ENCODE data around the gene DHX57. TPM values are rescaled to one million over a fixed set of nuclear protein-coding genes. Genes with fewer than 3 reads are reported as not detected.

The DHX57 gene
- total and polyA plus RNA-seq, 2 experiments from 2014 or later = 13.3 to 32.9 TPM

DNA sequence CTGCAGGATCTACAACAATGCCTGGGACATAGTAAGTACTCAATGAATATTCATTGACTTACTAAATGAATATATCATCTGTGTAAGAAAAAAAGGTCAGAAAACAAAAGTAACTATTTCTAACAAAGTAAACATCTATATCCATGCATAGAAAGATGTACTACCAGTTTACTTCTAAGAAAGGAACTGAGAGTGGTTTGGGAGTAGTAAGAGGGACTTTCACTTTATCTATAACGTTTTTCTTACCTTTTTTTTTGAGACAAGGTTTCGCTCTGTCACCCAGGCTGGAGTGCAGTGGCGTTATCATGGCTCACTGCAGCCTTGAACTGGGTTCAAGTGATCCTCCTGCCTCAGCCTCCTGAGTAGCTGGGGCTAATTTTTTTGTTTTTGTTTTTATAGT, 25.7 kb downstream of the DHX57 start (continued):
- TF ChIP-seq, protein P1, sequence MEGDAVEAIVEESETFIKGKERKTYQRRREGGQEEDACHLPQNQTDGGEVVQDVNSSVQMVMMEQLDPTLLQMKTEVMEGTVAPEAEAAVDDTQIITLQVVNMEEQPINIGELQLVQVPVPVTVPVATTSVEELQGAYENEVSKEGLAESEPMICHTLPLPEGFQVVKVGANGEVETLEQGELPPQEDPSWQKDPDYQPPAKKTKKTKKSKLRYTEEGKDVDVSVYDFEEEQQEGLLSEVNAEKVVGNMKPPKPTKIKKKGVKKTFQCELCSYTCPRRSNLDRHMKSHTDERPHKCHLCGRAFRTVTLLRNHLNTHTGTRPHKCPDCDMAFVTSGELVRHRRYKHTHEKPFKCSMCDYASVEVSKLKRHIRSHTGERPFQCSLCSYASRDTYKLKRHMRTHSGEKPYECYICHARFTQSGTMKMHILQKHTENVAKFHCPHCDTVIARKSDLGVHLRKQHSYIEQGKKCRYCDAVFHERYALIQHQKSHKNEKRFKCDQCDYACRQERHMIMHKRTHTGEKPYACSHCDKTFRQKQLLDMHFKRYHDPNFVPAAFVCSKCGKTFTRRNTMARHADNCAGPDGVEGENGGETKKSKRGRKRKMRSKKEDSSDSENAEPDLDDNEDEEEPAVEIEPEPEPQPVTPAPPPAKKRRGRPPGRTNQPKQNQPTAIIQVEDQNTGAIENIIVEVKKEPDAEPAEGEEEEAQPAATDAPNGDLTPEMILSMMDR (conservative IDR thresholded peaks at IDR 0.05; ENCODE audit: low read depth in 2 of 2) = no peak
- no peak for TF ChIP-seq EZH2phosphoT487 (IDR thresholded peaks at IDR 0.05; ENCODE audit: unreplicated experiment)
- TF ChIP-seq ZNF331 (CRISPR knock-in tag; IDR thresholded peaks at IDR 0.05; ENCODE audit: low read depth) = no peak
- TF ChIP-seq EZH2 (IDR thresholded peaks at IDR 0.05; ENCODE audit: low read depth, unreplicated experiment) = no peak
- TF ChIP-seq, protein P2, sequence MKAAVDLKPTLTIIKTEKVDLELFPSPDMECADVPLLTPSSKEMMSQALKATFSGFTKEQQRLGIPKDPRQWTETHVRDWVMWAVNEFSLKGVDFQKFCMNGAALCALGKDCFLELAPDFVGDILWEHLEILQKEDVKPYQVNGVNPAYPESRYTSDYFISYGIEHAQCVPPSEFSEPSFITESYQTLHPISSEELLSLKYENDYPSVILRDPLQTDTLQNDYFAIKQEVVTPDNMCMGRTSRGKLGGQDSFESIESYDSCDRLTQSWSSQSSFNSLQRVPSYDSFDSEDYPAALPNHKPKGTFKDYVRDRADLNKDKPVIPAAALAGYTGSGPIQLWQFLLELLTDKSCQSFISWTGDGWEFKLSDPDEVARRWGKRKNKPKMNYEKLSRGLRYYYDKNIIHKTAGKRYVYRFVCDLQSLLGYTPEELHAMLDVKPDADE (IDR thresholded peaks at IDR 0.05) = no peak

DNA sequence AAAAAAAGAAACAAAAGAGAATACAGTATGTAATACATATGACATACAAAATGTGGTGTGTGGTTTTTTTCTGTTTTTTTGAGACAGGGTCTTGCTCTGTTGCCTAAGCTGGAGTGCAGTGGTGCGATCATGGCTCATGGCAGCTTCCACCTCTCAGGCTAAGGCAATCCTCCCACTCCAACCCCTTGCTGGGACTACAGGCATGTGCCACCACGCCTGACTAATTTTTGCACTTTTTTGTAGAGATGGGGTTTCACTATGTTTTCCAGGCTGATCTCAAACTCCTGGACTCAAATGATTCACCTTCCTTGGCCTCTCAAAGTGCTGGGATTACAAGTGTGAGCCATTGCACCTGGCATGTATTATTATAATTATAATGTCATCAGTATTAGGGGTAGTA, 38.9 kb downstream of the DHX57 start:
- Mint-ChIP-seq H3K27me3 (ENCODE audit: insufficient read depth, low read depth, poor library complexity) (no peaks in the 10 kb centered on the region), H3K36me3 (ENCODE audit: low read depth) (peaks cover 16% of the 10 kb centered on the region), H3K4me3 (no peak overlapping the region), H3K9me3 (no peaks in the 10 kb centered on the region), H3K27ac (no peak overlapping the region), H3K4me1 (no peaks in the 10 kb centered on the region)
- Histone ChIP-seq H3K27ac (ENCODE audit: low read depth) (no peak overlapping the region), H2AFZ (no peak overlapping the region), H3K27me3 (ENCODE audit: insufficient read depth) (no peaks in the 10 kb centered on the region), H3F3A (replicated peaks; ENCODE audit: low read depth) (no peaks in the 10 kb centered on the region), H3K4me3 (no peak overlapping the region), H3K4me2 (no peak overlapping the region), H3K36me3 (ENCODE audit: insufficient read depth) (peaks cover 4% of the 10 kb centered on the region), H3K4me1 (ENCODE audit: insufficient read depth) (no peaks in the 10 kb centered on the region), H3K9me2 (ENCODE audit: insufficient read depth) (no peaks in the 10 kb centered on the region), H3K79me2 (replicated peaks; ENCODE audit: insufficient read depth) (no peaks in the 10 kb centered on the region), H4K20me1 (replicated peaks; ENCODE audit: insufficient read depth) (0 out of 2 replicates have a peak, but pooled peaks cover 3% of the 10 kb centered on the region)
- ATAC-seq = no peak
- TF ChIP-seq, protein P2 (IDR thresholded peaks at IDR 0.05) = no peak
- TF ChIP-seq EZH2 (IDR thresholded peaks at IDR 0.05; ENCODE audit: low read depth, unreplicated experiment) (no peak), EZH2phosphoT487 (IDR thresholded peaks at IDR 0.05; ENCODE audit: unreplicated experiment) (no peak), ZNF331 (CRISPR knock-in tag; IDR thresholded peaks at IDR 0.05; ENCODE audit: low read depth) (no peak), STAT1 (IDR thresholded peaks at IDR 0.05; ENCODE audit: unreplicated experiment) (no peak), NANOG (IDR thresholded peaks at IDR 0.05; ENCODE audit: borderline replicate concordance) (no peak)
- no peak for DNase-seq (ENCODE audit: low spot score)

DNA sequence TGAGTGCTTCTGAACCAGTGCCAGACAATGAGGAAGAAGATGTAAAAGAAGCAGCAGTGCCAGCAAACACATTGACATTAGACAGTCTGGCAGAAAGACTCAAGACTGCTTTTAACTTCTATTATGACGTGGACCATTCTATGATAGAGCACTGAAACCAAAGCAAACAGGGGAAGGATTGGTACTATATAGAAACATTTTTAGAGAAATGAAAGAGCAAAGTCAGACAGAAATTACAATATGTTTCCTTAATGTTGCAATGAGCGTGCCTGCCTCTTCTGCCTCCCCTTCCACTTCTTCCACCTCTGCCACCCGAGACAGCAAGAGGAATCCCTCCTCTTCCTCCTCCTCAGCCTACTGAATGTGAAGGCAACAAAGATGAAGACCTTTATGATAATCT, 39.7 kb downstream of the DHX57 start:
- Histone ChIP-seq H4K20me1 (replicated peaks; ENCODE audit: insufficient read depth) (0 out of 2 replicates have a peak, but pooled peaks cover 3% of the 10 kb centered on the region), H3K4me2 (no peak overlapping the region), H3K27me3 (ENCODE audit: insufficient read depth) (no peaks in the 10 kb centered on the region), H3K4me3 (no peak overlapping the region), H3K36me3 (ENCODE audit: insufficient read depth) (peaks cover 4% of the 10 kb centered on the region), H2AFZ (no peak overlapping the region), H3K9me2 (ENCODE audit: insufficient read depth) (no peaks in the 10 kb centered on the region), H3K27ac (ENCODE audit: low read depth) (no peak overlapping the region), H3K79me2 (replicated peaks; ENCODE audit: insufficient read depth) (no peaks in the 10 kb centered on the region), H3F3A (replicated peaks; ENCODE audit: low read depth) (no peaks in the 10 kb centered on the region), H3K4me1 (ENCODE audit: insufficient read depth) (no peaks in the 10 kb centered on the region)
- Mint-ChIP-seq H3K4me1 (no peaks in the 10 kb centered on the region), H3K27me3 (ENCODE audit: insufficient read depth, low read depth, poor library complexity) (no peaks in the 10 kb centered on the region), H3K4me3 (no peak overlapping the region), H3K36me3 (ENCODE audit: low read depth) (peaks cover 16% of the 10 kb centered on the region), H3K9me3 (no peaks in the 10 kb centered on the region), H3K27ac (no peak overlapping the region)
- no peak for TF ChIP-seq NANOG (IDR thresholded peaks at IDR 0.05; ENCODE audit: borderline replicate concordance)
- no peak for TF ChIP-seq EZH2 (IDR thresholded peaks at IDR 0.05; ENCODE audit: low read depth, unreplicated experiment)
- TF ChIP-seq, protein P2 (IDR thresholded peaks at IDR 0.05) = no peak
- TF ChIP-seq, protein P1 (conservative IDR thresholded peaks at IDR 0.05; ENCODE audit: low read depth in 2 of 2) = no peak
- no peak for TF ChIP-seq ZNF331 (CRISPR knock-in tag; IDR thresholded peaks at IDR 0.05; ENCODE audit: low read depth)
- TF ChIP-seq JUNB (IDR thresholded peaks at IDR 0.05; ENCODE audit: unreplicated experiment) = no peak
- no peak for DNase-seq (ENCODE audit: low spot score)
- ATAC-seq = no peak

Measured in GM23338 (cell line).